ENCODE results near the gene PHC1. TPM values are rescaled to one million over a fixed set of nuclear protein-coding genes. Genes with fewer than 3 reads are reported as not detected.
A peak's percentile ranks its signal among the peaks of the same experiment; 100 is the strongest.
"Not testable (repeated sequence)": the region's sequence is repeated elsewhere in the genome, so short reads cannot be mapped to it uniquely, and the experiment has no call there.

Gene PHC1
- total RNA-seq, 2 donors from 2014 or later, result 16.7 to 19.7 TPM

- no peaks in the 10 kb centered on the region for H3K9me3 Mint-ChIP-seq
- H3K36me3 Mint-ChIP-seq (ENCODE audit: insufficient read depth in 2 of 2), result peaks cover 2 to 3% of the 10 kb centered on the region in 2 donors
- H3K27me3 Mint-ChIP-seq (ENCODE audit: low read depth), result no peaks in the 10 kb centered on the region
- no peak overlapping the region for H3K27ac Mint-ChIP-seq
- H3K4me1 Mint-ChIP-seq (ENCODE audit: low read depth), result peaks cover 17% of the 10 kb centered on the region
- no peak for DNase-seq
- no peak for ATAC-seq (replicated peaks in 1 of 2)
- no peak overlapping the region for H3K4me3 Mint-ChIP-seq
These were observed 1.8 kb downstream of the PHC1 start for GRCh38 chr12:8916154-8916553.

GRCh38 chr12:8917031-8917430 is 2.7 kb downstream of the PHC1 start:
- H3K27ac Mint-ChIP-seq, result no peak overlapping the region
- H3K4me3 Mint-ChIP-seq, result no peak overlapping the region
- no peak for DNase-seq
- H3K4me1 Mint-ChIP-seq (ENCODE audit: low read depth), result peaks cover 17% of the 10 kb centered on the region
- no peak for ATAC-seq (replicated peaks in 1 of 2)
- H3K27me3 Mint-ChIP-seq (ENCODE audit: low read depth), result no peaks in the 10 kb centered on the region
- peaks cover 2 to 3% of the 10 kb centered on the region in 2 donors for H3K36me3 Mint-ChIP-seq (ENCODE audit: insufficient read depth in 2 of 2)
- H3K9me3 Mint-ChIP-seq, result no peaks in the 10 kb centered on the region

- H3K9me3 Mint-ChIP-seq, result no peaks in the 10 kb centered on the region
- peaks cover 15% of the 10 kb centered on the region for H3K4me1 Mint-ChIP-seq (ENCODE audit: low read depth)
- H3K36me3 Mint-ChIP-seq (ENCODE audit: insufficient read depth in 2 of 2), result peaks cover 2 to 3% of the 10 kb centered on the region in 2 donors
- H3K27ac Mint-ChIP-seq, result no peak overlapping the region
- no peak for DNase-seq
- no peak for ATAC-seq (replicated peaks in 1 of 2)
- H3K4me3 Mint-ChIP-seq, result no peak overlapping the region
- H3K27me3 Mint-ChIP-seq (ENCODE audit: low read depth), result no peaks in the 10 kb centered on the region
These were observed 3.4 kb downstream of the PHC1 start for GRCh38 chr12:8917751-8918150.

- H3K36me3 Mint-ChIP-seq (ENCODE audit: insufficient read depth in 2 of 2), result not testable (repeated sequence)
These were observed 5.3 kb downstream of the PHC1 start for GRCh38 chr12:8919643-8920042.

GRCh38 chr12:8922544-8922943 is 8.2 kb downstream of the PHC1 start:
- Mint-ChIP-seq H3K36me3 (ENCODE audit: insufficient read depth in 2 of 2) (no peaks in the 10 kb centered on the region), H3K27me3 (ENCODE audit: low read depth) (no peaks in the 10 kb centered on the region), H3K4me3 (no peak overlapping the region), H3K27ac (no peak overlapping the region), H3K4me1 (ENCODE audit: low read depth) (no peaks in the 10 kb centered on the region), H3K9me3 (no peaks in the 10 kb centered on the region)
- no peak for ATAC-seq (replicated peaks in 1 of 2)
- DNase-seq, result peak in 1 of 2 donors; percentile 2

More at GRCh38 chr12:8919643-8920042, 5.3 kb downstream of the PHC1 start:
- H3K27me3 Mint-ChIP-seq (ENCODE audit: low read depth); H3K27ac Mint-ChIP-seq; ATAC-seq (replicated peaks in 1 of 2); H3K9me3 Mint-ChIP-seq; DNase-seq; H3K4me1 Mint-ChIP-seq (ENCODE audit: low read depth); H3K4me3 Mint-ChIP-seq: not testable (repeated sequence)

GRCh38 chr12:8930655-8931323 is 16.5 kb downstream of the PHC1 start:
- ATAC-seq (replicated peaks in 1 of 2); H3K4me3 Mint-ChIP-seq; H3K27ac Mint-ChIP-seq; H3K36me3 Mint-ChIP-seq (ENCODE audit: insufficient read depth in 2 of 2); H3K9me3 Mint-ChIP-seq; H3K27me3 Mint-ChIP-seq (ENCODE audit: low read depth); DNase-seq; H3K4me1 Mint-ChIP-seq (ENCODE audit: low read depth): not testable (repeated sequence)

GRCh38 chr12:8932464-8932863 is 18.2 kb downstream of the PHC1 start:
- DNase-seq; ATAC-seq (replicated peaks in 1 of 2); H3K27me3 Mint-ChIP-seq (ENCODE audit: low read depth); H3K4me1 Mint-ChIP-seq (ENCODE audit: low read depth); H3K27ac Mint-ChIP-seq; H3K36me3 Mint-ChIP-seq (ENCODE audit: insufficient read depth in 2 of 2); H3K4me3 Mint-ChIP-seq; H3K9me3 Mint-ChIP-seq: not testable (repeated sequence)

GRCh38 chr12:8934080-8934479 is 19.8 kb downstream of the PHC1 start:
- not testable (repeated sequence) for H3K27me3 Mint-ChIP-seq (ENCODE audit: low read depth); DNase-seq; H3K4me3 Mint-ChIP-seq; H3K9me3 Mint-ChIP-seq; H3K36me3 Mint-ChIP-seq (ENCODE audit: insufficient read depth in 2 of 2); H3K27ac Mint-ChIP-seq; ATAC-seq (replicated peaks in 1 of 2); H3K4me1 Mint-ChIP-seq (ENCODE audit: low read depth)

- no peak for DNase-seq
- no peaks in the 10 kb centered on the region for H3K4me1 Mint-ChIP-seq (ENCODE audit: low read depth)
- no peaks in the 10 kb centered on the region for H3K9me3 Mint-ChIP-seq
- no peak for ATAC-seq (replicated peaks in 1 of 2)
- H3K4me3 Mint-ChIP-seq, result no peak overlapping the region
- H3K27ac Mint-ChIP-seq, result no peak overlapping the region
- no peaks in the 10 kb centered on the region for H3K27me3 Mint-ChIP-seq (ENCODE audit: low read depth)
- peaks cover under 1 to 3% of the 10 kb centered on the region in 2 donors for H3K36me3 Mint-ChIP-seq (ENCODE audit: insufficient read depth in 2 of 2)
These were observed 22.4 kb downstream of the PHC1 start for GRCh38 chr12:8936735-8937134.

GRCh38 chr12:8937842-8938442 is 23.6 kb downstream of the PHC1 start:
- H3K27ac Mint-ChIP-seq; H3K36me3 Mint-ChIP-seq (ENCODE audit: insufficient read depth in 2 of 2); ATAC-seq (replicated peaks in 1 of 2); DNase-seq; H3K9me3 Mint-ChIP-seq; H3K4me1 Mint-ChIP-seq (ENCODE audit: low read depth); H3K27me3 Mint-ChIP-seq (ENCODE audit: low read depth); H3K4me3 Mint-ChIP-seq: not testable (repeated sequence)

GRCh38 chr12:8941691-8942478 is 27.6 kb downstream of the PHC1 start:
- DNase-seq (no peak), ATAC-seq (replicated peaks in 1 of 2) (no peak)
- Mint-ChIP-seq H3K27me3 (ENCODE audit: low read depth) (no peaks in the 10 kb centered on the region), H3K4me1 (ENCODE audit: low read depth) (peaks cover 10% of the 10 kb centered on the region), H3K36me3 (ENCODE audit: insufficient read depth in 2 of 2) (peaks cover 6 to 16% of the 10 kb centered on the region in 2 donors), H3K27ac (peak overlapping the region; percentile 6), H3K9me3 (no peaks in the 10 kb centered on the region), H3K4me3 (no peak overlapping the region)

- Mint-ChIP-seq H3K27ac (peak overlapping the region; percentile 71), H3K9me3 (no peaks in the 10 kb centered on the region), H3K4me1 (ENCODE audit: low read depth) (peaks cover 28% of the 10 kb centered on the region), H3K27me3 (ENCODE audit: low read depth) (no peaks in the 10 kb centered on the region), H3K4me3 (no peak overlapping the region), H3K36me3 (ENCODE audit: insufficient read depth in 2 of 2) (peaks cover 6 to 16% of the 10 kb centered on the region in 2 donors)
- ATAC-seq (replicated peaks in 1 of 2) (no peak), DNase-seq (no peak)
These were observed 29.4 kb downstream of the PHC1 start for GRCh38 chr12:8943565-8944186.

- Mint-ChIP-seq H3K4me1 (ENCODE audit: low read depth) (peaks cover 45% of the 10 kb centered on the region), H3K4me3 (peak overlapping the region; percentile 84 to 97), H3K27ac (peak overlapping the region; percentile 91), H3K27me3 (ENCODE audit: low read depth) (no peaks in the 10 kb centered on the region), H3K9me3 (no peaks in the 10 kb centered on the region), H3K36me3 (ENCODE audit: insufficient read depth in 2 of 2) (peaks cover 9 to 15% of the 10 kb centered on the region in 2 donors)
- no peak for ATAC-seq (replicated peaks in 1 of 2)
- DNase-seq, result no peak
These were observed 32.4 kb downstream of the PHC1 start for GRCh38 chr12:8946733-8947132.

Measured in activated T-cell treated with anti-CD3 and anti-CD28 coated beads, Interleukin-2, amount 50 U/mL, for 72 hours (primary cell).